Keratinocyte (primary cell): ENCODE measurements around the gene PTPRZ1.

Source experiments
- CTCF ChIP-seq, 3 experiments: IDR thresholded peaks in 1 of 3; conservative IDR thresholded peaks in 1 of 3; optimal IDR thresholded peaks in 1 of 3; 2 replicates in 2 of 3; 3 replicates in 1 of 3; pipeline versions ENCODE3 to v1.5.1; 2011; ENCODE audit warnings: low read length in 3 of 3, mild to moderate bottlenecking in 3 of 3, moderate library complexity in 2 of 3, control low read depth in 1 of 3, inconsistent platforms in 1 of 3; ENCODE audit not compliant: insufficient read depth in 2 of 3; ENCODE audit errors: extremely low read depth in 1 of 3
- EZH2 ChIP-seq: IDR thresholded peaks from one replicate; pipeline ENCODE4 v1.6.1; 2012; ENCODE audit warnings: inconsistent platforms, mild to moderate bottlenecking, low read length, moderate library complexity

GRCh38 chr7:122056977-122057376 lies 184.0 kb downstream of the PTPRZ1 start:
- TF ChIP-seq CTCF (optimal IDR thresholded peaks at IDR 0.05 in 1 of 3, IDR thresholded peaks at IDR 0.05 in 1 of 3, conservative IDR thresholded peaks at IDR 0.05 in 1 of 3; ENCODE audit: extremely low read depth in 1 of 3, insufficient read depth in 2 of 3, low read length in 3 of 3) (no peak), EZH2 (no peak)
